WTC11 (cell line): ENCODE data around the gene FNBP1L.

Source experiments
- ESRRA ChIP-seq: sonication (generic); formaldehyde crosslinking; IDR thresholded peaks from 2 replicates; pipeline ENCODE4 v1.8.1; 2022; ENCODE audit warnings: mild to moderate bottlenecking, missing genetic modification reagents, borderline replicate concordance
- FOXJ3 ChIP-seq: sonication (generic); formaldehyde crosslinking; IDR thresholded peaks from 2 replicates; pipeline ENCODE4 v1.9.0; 2021; ENCODE audit warnings: missing genetic modification reagents, mild to moderate bottlenecking, borderline replicate concordance
- ZNF416 ChIP-seq: fragments of 250-450 bp; sonication (Bioruptor Pico); IDR thresholded peaks from 2 replicates; pipeline ENCODE4 v1.9.0; 2021; ENCODE audit warnings: mild to moderate bottlenecking, inconsistent platforms
- ZNF423 ChIP-seq: fragments of 250-450 bp; sonication (Bioruptor Pico); IDR thresholded peaks from 2 replicates; pipeline ENCODE4 v2.1.2; 2022; ENCODE audit warnings: mild to moderate bottlenecking, moderate library complexity
- TF ChIP-seq, protein P1 (sequence below): sonication (generic); formaldehyde crosslinking; IDR thresholded peaks from 2 replicates; pipeline ENCODE4 v1.8.1; 2023; ENCODE audit warnings: mild to moderate bottlenecking, moderate library complexity, missing genetic modification reagents
- TF ChIP-seq, protein P2 (sequence below): fragments of 200-600 bp; IDR thresholded peaks from 2 replicates; pipeline ENCODE4 v1.8.0; 2022; ENCODE audit warnings: antibody characterized with exemption

DNA sequence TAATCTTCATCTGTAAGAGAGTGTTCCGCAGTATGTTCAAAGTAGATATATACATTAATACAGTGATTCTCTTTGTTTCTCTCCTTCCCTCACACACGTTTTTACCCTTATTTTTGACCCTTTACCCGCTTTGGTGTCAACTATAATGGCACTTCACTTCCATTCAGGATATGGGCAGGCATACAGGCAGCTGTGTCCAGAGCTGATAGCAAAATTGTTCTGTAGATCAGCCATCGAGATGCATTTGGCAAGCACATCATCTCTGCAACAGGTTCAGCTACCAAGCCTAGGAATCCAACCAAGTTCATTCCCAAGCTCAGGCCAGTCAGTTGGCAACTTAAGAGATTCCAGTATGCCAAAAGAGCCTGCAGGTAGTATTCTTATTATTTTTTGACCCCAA is 74.8 kb downstream of the FNBP1L start:
- TF ChIP-seq, protein P1, sequence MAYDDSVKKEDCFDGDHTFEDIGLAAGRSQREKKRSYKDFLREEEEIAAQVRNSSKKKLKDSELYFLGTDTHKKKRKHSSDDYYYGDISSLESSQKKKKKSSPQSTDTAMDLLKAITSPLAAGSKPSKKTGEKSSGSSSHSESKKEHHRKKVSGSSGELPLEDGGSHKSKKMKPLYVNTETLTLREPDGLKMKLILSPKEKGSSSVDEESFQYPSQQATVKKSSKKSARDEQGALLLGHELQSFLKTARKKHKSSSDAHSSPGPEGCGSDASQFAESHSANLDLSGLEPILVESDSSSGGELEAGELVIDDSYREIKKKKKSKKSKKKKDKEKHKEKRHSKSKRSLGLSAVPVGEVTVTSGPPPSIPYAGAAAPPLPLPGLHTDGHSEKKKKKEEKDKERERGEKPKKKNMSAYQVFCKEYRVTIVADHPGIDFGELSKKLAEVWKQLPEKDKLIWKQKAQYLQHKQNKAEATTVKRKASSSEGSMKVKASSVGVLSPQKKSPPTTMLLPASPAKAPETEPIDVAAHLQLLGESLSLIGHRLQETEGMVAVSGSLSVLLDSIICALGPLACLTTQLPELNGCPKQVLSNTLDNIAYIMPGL (CRISPR knock-in tag) = no peak
- TF ChIP-seq ZNF416 (CRISPR knock-in tag) = no peak
- TF ChIP-seq, protein P2, sequence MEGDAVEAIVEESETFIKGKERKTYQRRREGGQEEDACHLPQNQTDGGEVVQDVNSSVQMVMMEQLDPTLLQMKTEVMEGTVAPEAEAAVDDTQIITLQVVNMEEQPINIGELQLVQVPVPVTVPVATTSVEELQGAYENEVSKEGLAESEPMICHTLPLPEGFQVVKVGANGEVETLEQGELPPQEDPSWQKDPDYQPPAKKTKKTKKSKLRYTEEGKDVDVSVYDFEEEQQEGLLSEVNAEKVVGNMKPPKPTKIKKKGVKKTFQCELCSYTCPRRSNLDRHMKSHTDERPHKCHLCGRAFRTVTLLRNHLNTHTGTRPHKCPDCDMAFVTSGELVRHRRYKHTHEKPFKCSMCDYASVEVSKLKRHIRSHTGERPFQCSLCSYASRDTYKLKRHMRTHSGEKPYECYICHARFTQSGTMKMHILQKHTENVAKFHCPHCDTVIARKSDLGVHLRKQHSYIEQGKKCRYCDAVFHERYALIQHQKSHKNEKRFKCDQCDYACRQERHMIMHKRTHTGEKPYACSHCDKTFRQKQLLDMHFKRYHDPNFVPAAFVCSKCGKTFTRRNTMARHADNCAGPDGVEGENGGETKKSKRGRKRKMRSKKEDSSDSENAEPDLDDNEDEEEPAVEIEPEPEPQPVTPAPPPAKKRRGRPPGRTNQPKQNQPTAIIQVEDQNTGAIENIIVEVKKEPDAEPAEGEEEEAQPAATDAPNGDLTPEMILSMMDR = no peak
- TF ChIP-seq ZNF423 = no peak
- no peak for TF ChIP-seq ESRRA (CRISPR knock-in tag)
- no peak for TF ChIP-seq FOXJ3 (CRISPR knock-in tag)
